Measurements from ENCODE around the gene CFL1.

CFL1 gene

GRCh38 chr11:65859812-65860277 is 1.9 kb upstream of the CFL1 start:
- Mint-ChIP-seq H3K36me3 (ENCODE audit: low read depth) (peaks cover 34% of the 10 kb centered on the region), H3K4me1 (peaks cover 44% of the 10 kb centered on the region), H3K9me3 (no peaks in the 10 kb centered on the region), H3K27ac (peak overlapping the region; percentile 94), H3K4me3 (peak overlapping the region; percentile 95), H3K27me3 (no peaks in the 10 kb centered on the region)
- DNase-seq (peak; percentile 57), ATAC-seq (no peak)

GRCh38 chr11:65859095-65859811 is 1.3 kb upstream of the CFL1 start:
- peaks cover 50% of the 10 kb centered on the region for H3K4me1 Mint-ChIP-seq
- DNase-seq (peak; percentile 98), ATAC-seq (peak; percentile 75)
- no peaks in the 10 kb centered on the region for H3K9me3 Mint-ChIP-seq
- no peaks in the 10 kb centered on the region for H3K27me3 Mint-ChIP-seq
- H3K27ac Mint-ChIP-seq, result peak overlapping the region; percentile 94
- H3K36me3 Mint-ChIP-seq (ENCODE audit: low read depth), result peaks cover 40% of the 10 kb centered on the region
- H3K4me3 Mint-ChIP-seq, result peak overlapping the region; percentile 95

GRCh38 chr11:65858681-65859087 is 704 bp upstream of the CFL1 start:
- Mint-ChIP-seq H3K27ac (peak overlapping the region; percentile 94), H3K27me3 (no peaks in the 10 kb centered on the region), H3K36me3 (ENCODE audit: low read depth) (peaks cover 45% of the 10 kb centered on the region), H3K9me3 (no peaks in the 10 kb centered on the region), H3K4me1 (peaks cover 52% of the 10 kb centered on the region), H3K4me3 (peak overlapping the region; percentile 95)
- no peak for ATAC-seq
- DNase-seq, result no peak

- H3K9me3 Mint-ChIP-seq, result no peaks in the 10 kb centered on the region
- H3K4me1 Mint-ChIP-seq, result peaks cover 48% of the 10 kb centered on the region
- H3K36me3 Mint-ChIP-seq (ENCODE audit: low read depth), result peaks cover 49% of the 10 kb centered on the region
- no peak overlapping the region for H3K27ac Mint-ChIP-seq
- DNase-seq (no peak), ATAC-seq (no peak)
- H3K4me3 Mint-ChIP-seq, result peak overlapping the region; percentile 97
- no peaks in the 10 kb centered on the region for H3K27me3 Mint-ChIP-seq
These were observed 504 bp downstream of the CFL1 start for GRCh38 chr11:65857500-65857852.

GRCh38 chr11:65856689-65857499 is 1.1 kb downstream of the CFL1 start:
- no peaks in the 10 kb centered on the region for H3K9me3 Mint-ChIP-seq
- peaks cover 46% of the 10 kb centered on the region for H3K4me1 Mint-ChIP-seq

GRCh38 chr11:65855927-65856363 is 2.0 kb downstream of the CFL1 start:
- Mint-ChIP-seq H3K9me3 (peaks cover 4% of the 10 kb centered on the region), H3K36me3 (ENCODE audit: low read depth) (peaks cover 53% of the 10 kb centered on the region), H3K27ac (peak overlapping the region; percentile 92), H3K4me3 (peak overlapping the region; percentile 97), H3K4me1 (peaks cover 38% of the 10 kb centered on the region), H3K27me3 (no peaks in the 10 kb centered on the region)
- no peak for ATAC-seq
- DNase-seq, result no peak

More at GRCh38 chr11:65856689-65857499, 1.1 kb downstream of the CFL1 start:
- DNase-seq, result peak; percentile 88
- Mint-ChIP-seq H3K27me3 (no peaks in the 10 kb centered on the region), H3K4me3 (peak overlapping the region; percentile 97), H3K36me3 (ENCODE audit: low read depth) (peaks cover 54% of the 10 kb centered on the region), H3K27ac (peak overlapping the region; percentile 92)
- peak; percentile 5 for ATAC-seq

GRCh38 chr11:65854852-65855837 is 2.8 kb downstream of the CFL1 start:
- H3K4me3 Mint-ChIP-seq, result peak overlapping the region; percentile 97
- H3K9me3 Mint-ChIP-seq, result peaks cover 4% of the 10 kb centered on the region
- no peaks in the 10 kb centered on the region for H3K27me3 Mint-ChIP-seq
- peaks cover 52% of the 10 kb centered on the region for H3K36me3 Mint-ChIP-seq (ENCODE audit: low read depth)
- DNase-seq, result no peak
- no peak for ATAC-seq
- H3K27ac Mint-ChIP-seq, result peak overlapping the region; percentile 92
- H3K4me1 Mint-ChIP-seq, result peaks cover 36% of the 10 kb centered on the region

- H3K36me3 Mint-ChIP-seq (ENCODE audit: low read depth), result peaks cover 52% of the 10 kb centered on the region
- H3K27ac Mint-ChIP-seq, result peak overlapping the region; percentile 68
- peaks cover 4% of the 10 kb centered on the region for H3K9me3 Mint-ChIP-seq
- no peaks in the 10 kb centered on the region for H3K27me3 Mint-ChIP-seq
- no peak for DNase-seq
- H3K4me3 Mint-ChIP-seq, result peak overlapping the region; percentile 54
- ATAC-seq, result no peak
- peaks cover 32% of the 10 kb centered on the region for H3K4me1 Mint-ChIP-seq
These were observed 3.8 kb downstream of the CFL1 start for GRCh38 chr11:65854161-65854592.

GRCh38 chr11:65853246-65853979 is 4.6 kb downstream of the CFL1 start:
- no peak overlapping the region for H3K27ac Mint-ChIP-seq
- H3K4me3 Mint-ChIP-seq, result peak overlapping the region; percentile 4
- ATAC-seq (no peak), DNase-seq (no peak)
- H3K36me3 Mint-ChIP-seq (ENCODE audit: low read depth), result peaks cover 52% of the 10 kb centered on the region
- H3K4me1 Mint-ChIP-seq, result peaks cover 28% of the 10 kb centered on the region
- no peaks in the 10 kb centered on the region for H3K27me3 Mint-ChIP-seq
- peaks cover 4% of the 10 kb centered on the region for H3K9me3 Mint-ChIP-seq

- H3K36me3 Mint-ChIP-seq (ENCODE audit: low read depth), result peaks cover 52% of the 10 kb centered on the region
- H3K27me3 Mint-ChIP-seq, result no peaks in the 10 kb centered on the region
- peaks cover 4% of the 10 kb centered on the region for H3K9me3 Mint-ChIP-seq
- H3K27ac Mint-ChIP-seq, result no peak overlapping the region
- H3K4me1 Mint-ChIP-seq, result peaks cover 26% of the 10 kb centered on the region
- H3K4me3 Mint-ChIP-seq, result no peak overlapping the region
- ATAC-seq (no peak), DNase-seq (no peak)
These were observed 5.3 kb downstream of the CFL1 start for GRCh38 chr11:65852508-65853245.

GRCh38 chr11:65851811-65852507 is 6.0 kb downstream of the CFL1 start:
- DNase-seq (no peak), ATAC-seq (no peak)
- peaks cover 26% of the 10 kb centered on the region for H3K4me1 Mint-ChIP-seq
- no peak overlapping the region for H3K4me3 Mint-ChIP-seq
- H3K9me3 Mint-ChIP-seq, result peaks cover 4% of the 10 kb centered on the region
- peaks cover 52% of the 10 kb centered on the region for H3K36me3 Mint-ChIP-seq (ENCODE audit: low read depth)
- peak overlapping the region; percentile 12 for H3K27ac Mint-ChIP-seq
- H3K27me3 Mint-ChIP-seq, result no peaks in the 10 kb centered on the region

GRCh38 chr11:65851083-65851579 is 6.8 kb downstream of the CFL1 start:
- Mint-ChIP-seq H3K27me3 (no peaks in the 10 kb centered on the region), H3K9me3 (peaks cover 4% of the 10 kb centered on the region), H3K4me3 (no peak overlapping the region), H3K4me1 (peaks cover 18% of the 10 kb centered on the region), H3K36me3 (ENCODE audit: low read depth) (peaks cover 44% of the 10 kb centered on the region), H3K27ac (no peak overlapping the region)
- DNase-seq (no peak), ATAC-seq (peak; percentile 38)
